Skeletal muscle satellite cell (primary cell): ENCODE results near the gene GTF2H2C_2.
"Not testable (repeated sequence)": the region's sequence is repeated elsewhere in the genome, so short reads cannot be mapped to it uniquely, and the experiment has no call there.

ENCODE experiments used
- H3K27me3 ChIP-seq: 2 replicates; pipeline ENCODE4 v1.7.0; 2013; ENCODE audit warnings: low read length; ENCODE audit not compliant: control insufficient read depth, insufficient read depth
- H3K36me3 ChIP-seq: 2 replicates; pipeline ENCODE4 v1.7.0; 2013; ENCODE audit warnings: mild to moderate bottlenecking, control low read depth, low read length; ENCODE audit not compliant: insufficient read depth
- H3K4me1 ChIP-seq: 2 replicates; pipeline ENCODE4 v1.7.0; 2013; ENCODE audit warnings: low read length; ENCODE audit not compliant: control insufficient read depth, insufficient read depth
- H3K4me2 ChIP-seq: 2 replicates; pipeline ENCODE4 v1.7.0; 2013; ENCODE audit warnings: mild to moderate bottlenecking, low read length
- H3K4me3 ChIP-seq: 2 replicates; pipeline ENCODE4 v1.7.0; 2013; ENCODE audit warnings: low read length
- H3K9ac ChIP-seq: 2 replicates; pipeline ENCODE4 v1.7.0; 2013; ENCODE audit warnings: mild to moderate bottlenecking, low read depth, low read length, moderate library complexity
- H3K9me3 ChIP-seq: replicated peaks from 2 replicates; pipeline ENCODE4 v1.7.0; 2013; ENCODE audit warnings: mild to moderate bottlenecking, control low read depth, low read length

Gene GTF2H2C_2

DNA sequence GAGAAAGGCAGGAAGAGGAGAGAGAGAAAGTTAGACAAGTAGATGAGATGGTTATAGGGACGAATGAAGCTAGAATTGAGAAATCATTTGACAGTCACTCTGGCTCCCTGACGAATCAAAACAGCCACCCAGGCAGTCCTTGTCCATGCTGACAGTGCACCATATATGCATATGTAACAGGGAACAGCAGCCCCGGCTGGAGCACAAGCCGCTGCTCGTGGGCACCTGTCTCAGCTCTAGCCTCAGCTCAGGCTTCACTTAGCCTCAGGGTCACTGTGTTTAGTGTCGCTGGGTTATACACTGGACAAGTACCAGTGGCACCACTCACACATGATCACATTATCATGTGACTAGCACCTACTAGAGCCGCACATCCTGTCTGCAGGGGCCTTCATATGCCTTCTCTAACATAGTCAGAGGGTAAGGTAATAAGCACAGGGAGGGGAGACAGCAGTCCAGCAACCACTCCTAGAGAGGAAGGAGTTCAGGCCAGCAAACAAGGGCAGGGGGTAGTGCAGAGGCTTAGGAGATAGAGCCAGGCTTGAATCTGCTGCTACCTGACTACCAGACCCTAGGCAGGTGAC is 54.9 kb downstream of the GTF2H2C_2 start:
- H3K4me3 ChIP-seq, H3K4me1 ChIP-seq: not testable (repeated sequence)

More for the DNA sequence above, 54.9 kb downstream of the GTF2H2C_2 start:
- not testable (repeated sequence) for H3K9me3 ChIP-seq, H3K36me3 ChIP-seq, H3K27me3 ChIP-seq, H3K9ac ChIP-seq, H3K4me2 ChIP-seq
